NCI-H82 (cell line): Measurements from ENCODE around the gene PRR36.
"Not testable (repeated sequence)": the region's sequence is repeated elsewhere in the genome, so short reads cannot be mapped to it uniquely, and the experiment has no call there.

Experiments
- DNase-seq: peaks from one replicate; lab custom pipeline; 2025; lab: John Stamatoyannopoulos, UW

PRR36 gene

DNA sequence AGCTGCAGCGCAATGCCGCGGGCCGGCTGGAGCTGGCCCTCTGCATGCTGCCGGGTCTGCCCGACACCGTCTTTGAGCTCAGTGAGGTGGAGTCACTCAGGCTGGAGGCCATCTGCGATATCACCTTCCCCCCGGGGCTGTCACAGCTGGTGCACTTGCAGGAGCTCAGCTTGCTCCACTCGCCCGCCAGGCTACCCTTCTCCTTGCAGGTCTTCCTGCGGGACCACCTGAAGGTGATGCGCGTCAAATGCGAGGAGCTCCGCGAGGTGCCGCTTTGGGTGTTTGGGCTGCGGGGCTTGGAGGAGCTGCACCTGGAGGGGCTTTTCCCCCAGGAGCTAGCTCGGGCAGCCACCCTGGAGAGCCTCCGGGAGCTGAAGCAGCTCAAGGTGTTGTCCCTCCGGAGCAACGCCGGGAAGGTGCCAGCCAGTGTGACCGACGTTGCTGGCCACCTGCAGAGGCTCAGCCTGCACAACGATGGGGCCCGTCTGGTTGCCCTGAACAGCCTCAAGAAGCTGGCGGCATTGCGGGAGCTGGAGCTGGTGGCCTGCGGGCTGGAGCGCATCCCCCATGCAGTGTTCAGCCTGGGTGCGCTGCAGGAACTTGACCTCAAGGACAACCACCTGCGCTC, 25.7 kb upstream of the PRR36 start:
- DNase-seq = peak; percentile 32

DNA sequence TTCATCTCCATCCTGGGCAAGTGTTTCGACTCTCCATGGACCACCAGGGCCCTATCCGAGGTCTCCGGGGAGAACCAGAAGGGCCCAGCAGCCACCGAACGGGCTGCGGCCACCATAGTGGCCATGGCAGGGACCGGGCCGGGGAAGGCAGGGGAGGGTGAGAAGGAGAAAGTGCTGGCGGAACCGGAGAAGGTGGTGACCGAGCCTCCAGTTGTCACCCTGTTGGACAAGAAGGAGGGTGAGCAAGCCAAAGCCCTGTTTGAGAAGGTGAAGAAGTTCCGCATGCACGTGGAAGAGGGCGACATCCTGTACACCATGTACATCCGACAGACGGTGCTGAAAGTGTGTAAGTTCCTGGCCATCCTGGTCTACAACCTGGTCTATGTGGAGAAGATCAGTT, 24.8 kb upstream of the PRR36 start:
- DNase-seq = no peak

DNA sequence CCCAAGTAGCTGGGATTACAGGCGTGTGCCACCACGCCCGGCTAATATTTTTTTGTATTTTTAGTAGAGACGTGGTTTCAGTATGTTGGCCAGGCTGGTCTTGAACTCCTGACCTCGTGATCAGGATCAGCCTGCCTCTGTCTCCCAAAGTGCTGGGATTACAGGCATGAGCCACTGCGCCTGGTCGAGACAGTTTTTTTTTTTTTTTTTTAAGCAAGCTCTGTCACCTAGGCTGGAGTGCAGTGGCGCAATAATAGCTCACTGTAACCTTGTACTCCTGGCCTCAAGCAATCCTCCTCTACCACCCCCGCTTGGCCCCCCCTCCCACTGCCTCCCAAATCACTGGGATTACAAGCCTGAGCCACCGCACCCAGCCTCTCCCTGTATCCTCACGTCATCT, 23.1 kb upstream of the PRR36 start:
- peak; percentile 41 for DNase-seq

DNA sequence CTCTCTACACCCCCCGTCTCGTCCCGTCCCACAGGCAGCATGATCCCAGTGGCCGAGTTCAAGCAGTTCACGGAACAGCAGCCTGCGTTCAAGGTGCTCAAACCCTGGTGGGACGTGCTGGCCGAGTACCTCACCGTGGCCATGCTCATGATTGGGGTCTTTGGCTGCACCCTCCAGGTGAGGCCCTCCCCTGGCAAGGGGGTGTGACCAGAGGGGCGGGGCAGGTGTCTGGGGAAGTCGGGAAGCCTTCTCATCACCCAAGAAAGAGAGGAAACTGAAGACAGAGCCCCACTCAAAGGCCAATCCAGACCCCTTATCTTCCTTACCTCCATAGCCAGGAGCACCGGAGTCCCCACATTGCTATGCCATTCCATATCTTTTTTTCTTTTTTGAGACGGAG, 21.4 kb upstream of the PRR36 start:
- no peak for DNase-seq

DNA sequence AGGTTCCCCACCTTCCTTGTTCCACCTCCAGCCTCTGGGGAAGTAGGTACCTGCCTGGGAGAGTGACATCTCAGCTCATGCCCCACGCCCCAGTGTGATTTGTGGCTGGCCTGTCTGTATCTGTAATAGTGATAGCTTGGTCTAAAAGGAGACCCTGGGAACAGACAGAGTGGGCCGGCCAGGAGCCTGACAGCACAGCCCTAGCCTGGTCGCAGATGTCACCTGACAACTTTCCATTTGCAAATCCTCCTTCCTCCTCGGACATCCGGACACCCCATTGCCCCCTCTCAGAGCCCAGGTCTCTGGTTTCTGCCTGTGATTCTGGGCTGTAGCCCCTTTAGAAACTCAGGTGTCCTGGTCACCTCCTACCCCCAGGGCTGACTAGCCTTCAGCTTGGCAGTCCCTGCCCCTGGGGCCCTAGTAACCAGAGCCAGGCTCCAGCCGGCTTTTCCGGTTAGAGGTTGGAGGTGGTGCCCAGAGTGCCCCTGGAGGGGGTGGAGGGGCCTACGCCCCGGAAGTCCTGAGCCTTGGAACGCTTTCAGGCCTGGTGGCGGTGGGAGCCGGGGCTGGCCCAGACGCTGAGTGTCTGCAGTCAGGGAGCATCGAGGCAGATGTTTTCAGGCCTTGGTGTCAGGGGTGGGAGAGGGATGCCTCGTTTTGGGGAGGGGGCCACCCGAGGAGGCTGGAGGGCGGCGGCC, 20.6 kb upstream of the PRR36 start:
- DNase-seq = no peak

DNA sequence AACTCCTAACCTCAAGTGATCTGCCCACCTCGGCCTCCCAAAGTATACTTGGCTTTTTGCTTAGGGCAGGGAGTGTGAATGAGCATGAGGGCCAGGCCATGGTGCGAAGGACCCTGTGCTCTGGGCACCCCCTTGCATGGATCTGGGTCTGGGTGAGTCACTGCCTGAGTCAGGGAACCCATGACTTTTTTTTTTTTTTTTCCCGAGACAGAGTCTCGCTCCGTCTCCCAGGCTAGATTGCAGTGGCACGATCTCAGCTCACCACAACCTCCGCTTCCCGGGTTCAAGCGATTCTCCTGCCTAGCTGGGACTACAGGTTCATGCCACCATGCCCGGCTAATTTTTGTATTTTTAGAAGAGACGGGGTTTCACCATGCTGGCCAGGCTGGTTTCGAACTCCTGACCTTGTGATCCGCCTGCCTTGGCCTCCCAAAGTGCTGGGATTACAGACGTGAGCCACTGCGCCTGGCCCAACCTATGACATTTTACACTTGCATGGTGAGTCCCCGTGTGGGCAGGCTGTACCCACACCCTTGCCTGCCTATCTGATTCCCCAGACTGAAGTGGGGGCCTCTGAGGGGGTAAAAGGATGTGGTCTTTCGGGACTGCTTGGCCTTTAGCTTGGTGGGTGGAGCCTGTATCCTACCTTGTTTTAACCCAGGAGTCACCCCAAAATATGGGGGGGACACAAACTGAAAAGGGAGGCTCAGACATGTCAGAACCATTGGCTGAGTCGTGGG, 19.3 kb upstream of the PRR36 start:
- DNase-seq = not testable (repeated sequence)

DNA sequence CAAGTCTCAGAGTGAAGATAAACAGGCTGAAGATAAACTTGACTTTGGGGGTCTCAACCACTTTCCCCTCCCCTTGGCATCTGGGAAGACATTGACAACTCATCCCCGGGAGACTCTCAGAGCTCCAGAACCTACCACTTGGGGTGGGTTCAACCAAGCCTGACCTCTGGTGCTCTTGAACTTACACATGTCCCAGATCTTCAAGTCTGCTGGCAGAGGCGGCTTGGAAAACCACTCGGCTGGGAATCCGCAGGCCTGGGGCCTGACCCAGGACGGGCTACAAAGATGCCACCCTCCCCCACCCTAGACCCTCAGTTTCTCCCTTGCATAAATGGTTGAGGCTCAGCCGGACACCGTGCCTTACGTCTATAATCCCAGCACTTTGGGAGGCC, 14.6 kb upstream of the PRR36 start:
- no peak for DNase-seq

DNA sequence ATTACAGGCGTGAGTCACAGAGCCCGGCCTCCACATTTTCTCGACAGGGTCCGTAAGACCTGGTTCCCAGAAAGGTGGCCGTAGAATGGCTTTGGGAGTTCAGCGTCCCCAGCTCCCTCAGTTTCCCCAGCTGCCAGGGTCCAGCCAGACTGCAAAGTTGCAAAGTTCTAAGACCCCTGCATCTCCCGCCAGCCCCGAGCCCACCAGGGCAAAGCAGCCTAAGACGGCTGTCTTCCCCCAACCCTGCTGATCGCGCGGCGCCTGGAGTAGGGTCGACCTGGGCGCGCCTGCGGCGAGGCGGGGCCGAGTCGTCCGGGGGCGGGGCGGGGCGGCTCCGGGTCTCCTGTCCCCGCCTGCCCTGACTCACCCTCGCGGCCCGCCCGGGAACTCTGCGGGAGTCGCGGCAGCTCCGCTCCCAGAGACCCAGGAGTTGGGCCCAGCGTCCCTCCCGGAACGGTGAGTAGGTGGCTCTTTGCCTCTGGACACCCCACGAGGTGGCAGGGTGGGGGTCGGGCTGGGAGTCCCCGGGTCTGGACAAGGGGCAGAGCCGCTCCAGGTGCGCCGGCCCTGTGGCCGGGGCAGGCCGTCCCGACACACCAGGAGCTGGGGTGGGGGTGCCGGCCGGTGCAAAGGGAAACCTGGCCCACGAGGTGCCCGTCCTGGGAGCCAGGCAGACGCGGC, 14.1 kb upstream of the PRR36 start, which contains the start of gene LRRC8E:
LRRC8E (plus strand) TSS at position 366 of the 681 bp plus-strand sequence. CDS start 7,094 bp downstream, outside the sequence.
- DNase-seq = peak; percentile 59

DNA sequence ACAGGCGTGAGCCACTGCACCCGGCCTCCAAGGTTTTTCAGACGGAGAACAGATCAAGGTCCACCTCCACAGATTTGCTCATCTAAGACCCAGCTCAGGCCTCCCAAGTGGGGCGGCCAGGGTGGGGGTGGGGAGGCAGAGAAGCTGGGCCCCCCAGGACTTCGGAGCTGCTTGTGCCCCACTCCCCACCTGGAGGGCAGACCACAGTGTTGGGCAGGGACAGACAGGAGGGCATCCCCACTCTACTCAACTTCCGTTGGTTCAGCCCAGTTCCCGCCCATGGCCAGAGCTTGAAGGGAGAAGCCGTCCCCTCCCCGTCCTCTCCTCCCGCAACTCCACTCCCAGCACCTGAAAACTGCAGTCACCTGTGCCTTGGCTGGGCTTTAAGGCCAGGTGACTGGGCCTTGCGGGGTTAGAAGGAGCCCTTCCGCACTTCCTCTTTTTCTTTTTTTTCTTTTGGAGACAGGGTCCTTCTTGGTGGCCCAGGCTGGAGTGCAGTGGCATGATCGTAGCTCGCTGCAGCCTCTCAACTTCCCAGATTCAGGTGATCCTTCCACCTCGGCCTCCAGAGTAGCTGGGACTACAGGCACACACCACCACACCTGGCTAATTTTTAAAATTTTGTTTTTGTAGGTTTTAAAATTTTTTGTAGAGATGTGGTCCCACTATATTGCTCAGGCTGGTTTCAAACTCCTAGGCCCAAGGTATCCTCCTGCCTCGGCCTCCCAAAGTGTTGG, 13.4 kb upstream of the PRR36 start:
- no peak for DNase-seq

DNA sequence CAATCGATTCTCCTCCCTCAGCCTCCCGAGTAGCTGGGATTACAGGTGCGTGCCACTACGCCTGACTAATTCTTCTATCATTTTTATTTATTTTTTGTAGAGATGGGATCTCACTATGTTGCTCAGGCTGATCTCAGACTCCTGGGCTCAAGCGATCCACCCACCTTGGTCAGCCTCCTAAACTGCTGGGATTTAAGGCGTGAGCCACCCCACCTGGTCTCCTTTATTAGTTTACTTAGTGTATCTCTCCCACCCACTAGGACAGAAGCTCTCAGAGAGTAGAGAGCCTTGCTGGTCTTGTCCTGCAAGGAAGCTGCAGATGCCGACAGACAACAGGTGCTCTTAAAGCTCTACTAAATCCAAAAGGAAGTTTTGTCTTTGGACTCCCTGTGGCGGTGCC, 11.6 kb upstream of the PRR36 start:
- peak; percentile 37 for DNase-seq

DNA sequence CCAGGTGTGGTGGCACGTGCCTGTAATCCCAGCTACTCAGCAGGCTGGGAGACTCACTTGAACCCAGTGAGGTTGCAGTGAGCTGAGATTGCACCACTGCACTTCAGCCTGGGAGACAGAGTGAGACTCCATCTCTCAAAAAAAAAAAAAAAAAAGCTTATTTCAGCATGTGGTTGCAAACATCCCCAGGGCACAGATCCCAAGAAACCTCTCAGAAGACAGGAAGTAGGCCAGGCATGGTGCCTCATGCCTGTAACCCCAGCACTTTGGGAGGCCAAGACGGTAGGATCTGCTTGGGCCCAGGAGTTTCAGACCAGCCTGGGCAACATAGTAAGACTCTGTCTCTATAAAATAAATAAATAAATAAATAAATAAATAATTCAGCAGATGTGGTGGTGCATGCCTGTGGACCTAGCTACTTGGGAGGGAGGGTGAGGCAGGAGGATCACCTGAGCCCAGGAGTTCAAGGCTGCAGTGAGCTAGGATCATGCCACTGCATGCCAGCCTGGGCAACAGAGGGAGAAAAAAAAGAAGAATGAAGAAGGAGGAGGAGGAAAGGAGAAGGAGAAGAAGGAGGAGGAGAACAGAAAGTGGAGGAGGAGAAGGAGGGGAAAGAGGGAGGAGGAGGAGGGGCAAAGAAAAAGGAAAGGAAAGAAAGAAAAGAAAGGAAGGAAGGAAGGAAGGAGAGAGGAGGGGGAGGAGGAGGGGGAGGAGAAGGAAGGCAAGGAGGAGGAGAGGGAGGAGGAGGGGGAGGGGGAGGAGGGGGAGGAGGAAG, 9.8 kb upstream of the PRR36 start:
- DNase-seq = no peak

DNA sequence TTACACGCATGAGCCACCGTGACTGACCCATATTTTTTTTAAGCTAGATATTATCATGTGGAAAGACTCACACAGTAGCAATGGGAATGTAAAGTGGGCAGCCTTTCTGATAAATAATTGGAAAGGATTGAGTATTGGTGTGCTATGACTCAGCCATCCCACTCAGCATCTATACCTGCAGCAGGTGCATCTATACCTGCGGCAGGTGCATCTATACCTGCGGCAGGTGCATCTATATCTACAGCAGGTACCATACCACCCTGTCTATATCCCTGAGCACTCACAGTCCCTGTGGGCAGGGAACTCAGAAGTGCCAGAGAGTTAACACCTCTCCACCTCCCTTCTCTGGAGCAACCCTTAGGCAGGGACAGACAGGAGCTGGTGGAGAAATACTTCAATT, 8.9 kb upstream of the PRR36 start:
- DNase-seq = no peak

DNA sequence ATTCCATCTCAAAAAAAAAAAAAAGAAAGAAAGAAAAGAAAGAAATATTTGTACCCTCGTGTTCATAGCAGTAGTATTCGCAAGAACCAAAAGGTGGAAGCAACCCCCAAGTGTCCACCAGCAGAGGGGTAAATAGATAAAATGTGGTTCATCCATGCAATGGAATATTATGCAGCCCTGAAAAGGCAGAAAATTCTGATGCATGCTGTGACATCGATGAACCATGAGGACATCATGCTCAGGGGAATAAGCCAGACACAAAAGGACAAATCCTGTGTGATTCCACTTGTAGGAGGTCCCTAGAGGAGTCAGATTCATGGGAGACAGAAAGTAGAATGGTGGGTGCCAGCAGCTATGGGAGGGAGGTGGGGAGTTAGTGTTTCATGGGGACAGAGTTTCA, 7.7 kb upstream of the PRR36 start:
- DNase-seq = no peak

DNA sequence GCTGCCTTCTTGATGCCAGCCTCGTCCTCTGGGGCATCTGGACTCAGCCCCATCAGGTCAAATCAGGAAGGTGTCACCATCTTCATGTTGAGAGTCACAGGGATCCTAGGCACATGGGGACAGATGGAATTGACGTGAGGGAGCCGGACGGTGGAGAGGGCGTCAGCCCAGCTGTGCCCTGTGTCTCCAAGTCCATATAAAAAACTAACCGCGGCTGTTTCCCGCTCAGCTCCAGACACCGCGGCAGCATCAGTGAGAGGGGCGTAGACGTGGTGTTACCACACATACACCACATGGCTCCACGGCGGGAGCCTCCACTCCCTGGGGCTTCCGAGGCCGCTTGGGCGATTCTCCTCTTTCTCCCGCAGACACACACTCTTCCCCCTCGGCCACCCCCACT, 5.6 kb upstream of the PRR36 start:
- peak; percentile 31 for DNase-seq

DNA sequence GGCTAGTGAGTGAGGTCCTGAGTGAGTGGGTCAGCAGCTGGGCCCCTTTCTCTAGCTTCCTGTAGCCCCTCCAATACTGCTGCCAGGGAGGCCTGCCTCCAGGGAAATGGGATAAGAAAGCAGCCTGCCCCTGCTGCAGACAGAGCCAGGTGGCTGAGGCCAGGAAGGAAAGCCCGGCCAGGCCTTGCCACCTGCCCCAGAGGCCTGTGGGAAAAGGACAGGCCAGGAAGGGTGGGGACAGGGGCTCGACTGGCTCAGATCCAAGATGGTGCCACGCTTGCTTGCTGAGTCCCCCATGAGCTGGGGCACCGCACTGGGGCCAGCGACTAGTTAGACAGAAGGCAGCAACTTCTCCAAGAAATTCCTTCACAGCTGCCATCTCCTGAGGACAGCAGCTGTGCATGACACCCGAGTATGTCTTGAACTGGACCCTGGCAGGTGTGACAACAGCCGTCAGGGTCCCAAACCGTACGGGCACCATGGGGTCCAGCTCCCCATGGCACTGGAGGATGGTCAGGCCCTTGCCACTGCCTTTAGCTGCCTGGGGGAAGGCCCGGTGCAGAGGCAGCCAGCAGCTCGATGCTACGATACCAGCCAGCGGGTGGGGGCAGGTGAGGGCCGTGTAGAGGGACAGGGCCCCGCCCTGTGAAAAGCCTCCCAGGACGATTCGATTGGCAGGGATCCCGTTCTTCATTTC, 5.1 kb upstream of the PRR36 start:
- DNase-seq = peak; percentile 19

DNA sequence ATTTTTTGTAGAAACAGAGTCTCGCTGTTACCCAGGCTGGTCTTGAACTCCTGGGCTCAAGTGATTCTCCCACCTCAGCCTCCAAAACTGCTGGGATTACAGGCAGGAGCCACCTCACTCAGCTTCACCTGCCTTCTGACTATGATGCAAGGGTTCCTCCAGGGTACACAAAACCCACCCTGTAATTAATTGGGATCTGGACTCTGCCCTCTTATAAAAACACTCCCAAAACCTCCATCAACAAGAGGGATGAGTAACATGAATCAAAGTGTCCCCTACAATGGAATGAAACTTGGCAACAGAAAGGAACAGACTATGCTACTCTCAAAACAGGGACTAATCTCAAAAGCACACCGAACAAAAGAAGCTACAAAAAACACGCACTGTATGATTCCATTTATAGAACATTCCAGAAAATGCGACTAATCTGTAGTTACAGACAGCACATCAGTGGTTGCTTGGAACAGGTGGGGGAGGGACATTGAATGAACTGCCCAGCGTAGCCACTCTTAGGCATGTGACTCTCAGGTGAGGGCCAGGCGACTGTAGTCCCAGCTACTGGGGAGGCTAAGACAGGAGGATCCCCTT, 3.2 kb upstream of the PRR36 start:
- DNase-seq = no peak

DNA sequence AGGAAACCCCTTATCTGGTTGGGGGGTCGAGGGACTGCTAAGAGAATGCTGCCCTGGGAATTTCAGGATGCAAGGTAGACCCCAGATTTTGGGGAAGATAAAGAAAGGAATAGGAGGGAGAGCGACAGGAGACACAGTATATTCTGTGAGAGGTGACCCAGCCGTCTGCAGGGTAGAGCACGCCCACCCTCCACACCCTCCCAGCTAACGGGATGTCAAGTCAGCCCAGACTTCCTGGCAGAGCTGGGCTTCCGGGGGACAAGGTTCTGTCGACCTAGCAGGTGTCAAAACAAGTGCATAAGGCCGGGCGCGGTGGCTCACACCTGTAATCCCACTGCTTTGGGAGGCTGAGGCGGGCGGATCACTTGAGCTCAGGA, 695 bp upstream of the PRR36 start:
- DNase-seq = no peak

DNA sequence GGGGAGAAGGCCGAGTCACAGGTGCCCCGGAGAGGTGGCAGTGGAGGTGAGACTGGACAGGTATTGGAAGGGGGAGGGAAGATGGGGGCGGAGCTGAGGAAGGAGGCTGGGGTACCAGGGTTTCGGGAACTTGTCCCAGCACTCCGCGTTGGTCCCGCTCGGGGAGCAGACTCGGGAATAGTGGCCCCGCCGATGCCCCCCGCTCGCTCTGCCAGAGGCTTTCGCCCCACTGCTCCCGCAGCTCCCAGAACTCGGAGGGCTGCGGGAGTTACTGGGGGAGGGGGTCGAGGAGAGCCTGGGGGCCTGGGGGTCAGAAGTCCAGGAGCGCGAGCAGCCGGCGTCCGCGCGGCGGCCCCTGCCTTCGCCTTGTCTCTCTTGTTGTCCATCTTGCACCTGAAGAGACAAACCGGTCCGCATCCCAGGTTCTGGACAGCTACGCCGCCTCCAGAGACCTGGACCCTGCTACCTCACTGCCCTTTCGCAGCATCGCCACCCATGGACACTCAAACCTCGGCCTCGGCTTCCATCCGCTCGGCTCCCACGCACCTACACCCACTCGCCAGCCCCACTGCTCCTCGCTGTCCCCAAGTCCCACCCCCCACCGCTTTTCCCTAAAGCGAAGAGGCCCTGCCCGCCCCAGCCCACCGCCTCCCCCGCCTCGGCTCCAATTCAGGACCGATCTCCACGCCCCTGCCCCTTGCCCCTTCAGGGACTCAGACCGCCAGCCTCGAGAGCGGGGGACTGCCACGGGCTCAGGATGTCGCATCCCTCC, 700 bp downstream of the PRR36 start:
- no peak for DNase-seq
